HG03060 (cell line): ENCODE data around the gene GGA1.

Experiments
- ATAC-seq: cut with Tn5 transposase; IDR thresholded peaks from one replicate; pipeline ENCODE4 v1.9.1; 2021; ENCODE audit warnings: low read depth, moderate number of reproducible peaks; ENCODE audit not compliant: unreplicated experiment

The GGA1 gene

DNA sequence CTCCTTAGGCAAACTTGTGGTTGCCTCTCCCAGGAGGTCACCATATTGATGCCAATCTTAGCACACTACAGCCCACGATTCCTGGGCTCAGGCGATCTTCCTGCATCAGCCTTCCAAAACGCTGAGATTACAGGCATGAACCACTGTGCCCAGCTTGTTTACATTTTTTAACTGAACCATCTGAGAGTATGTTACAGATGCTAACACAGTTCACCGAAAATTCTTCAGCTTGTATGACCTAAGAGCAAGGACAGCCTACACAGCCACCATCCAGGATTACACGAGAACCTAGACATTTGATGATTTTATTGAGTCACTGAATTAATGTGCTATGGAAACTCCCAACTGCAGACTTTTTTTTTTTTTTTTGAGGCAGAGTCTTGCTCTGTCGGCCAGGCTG lies 61.0 kb downstream of the GGA1 start:
- ATAC-seq: no peak

DNA sequence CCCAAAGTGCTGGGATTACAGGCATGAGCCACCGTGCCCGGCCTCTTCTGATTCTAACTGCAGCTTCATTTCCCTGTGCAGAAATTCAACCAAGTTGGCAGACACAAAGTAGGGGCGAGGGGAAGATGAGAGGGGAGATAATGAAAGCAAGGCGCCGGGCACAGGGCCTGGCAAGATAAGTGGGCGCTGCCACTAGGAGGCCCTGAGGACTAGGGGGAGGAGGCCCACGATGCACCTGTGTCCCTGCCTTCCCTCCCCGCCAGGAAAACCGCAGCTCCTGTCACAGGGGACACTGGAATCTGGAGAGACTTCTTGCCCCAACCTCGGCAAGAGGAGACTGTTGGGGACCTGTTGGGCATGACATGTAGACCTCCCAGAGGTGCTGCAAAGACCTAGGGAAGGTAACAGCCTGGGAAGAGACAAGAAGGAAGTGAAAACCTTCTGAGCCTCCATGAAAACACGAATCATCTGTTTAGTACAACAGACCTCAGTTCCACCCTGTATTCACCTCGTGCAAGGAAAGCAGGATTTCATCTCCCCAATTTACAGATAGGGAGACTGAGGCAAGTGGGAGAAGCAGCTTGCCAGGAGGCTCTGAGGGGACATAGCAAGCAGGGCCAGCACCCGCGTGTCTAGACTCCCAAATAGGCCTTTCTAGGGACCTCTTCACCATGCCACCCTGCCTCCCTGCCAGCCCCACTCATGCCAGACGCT lies 63.7 kb downstream of the GGA1 start:
- ATAC-seq: no peak

DNA sequence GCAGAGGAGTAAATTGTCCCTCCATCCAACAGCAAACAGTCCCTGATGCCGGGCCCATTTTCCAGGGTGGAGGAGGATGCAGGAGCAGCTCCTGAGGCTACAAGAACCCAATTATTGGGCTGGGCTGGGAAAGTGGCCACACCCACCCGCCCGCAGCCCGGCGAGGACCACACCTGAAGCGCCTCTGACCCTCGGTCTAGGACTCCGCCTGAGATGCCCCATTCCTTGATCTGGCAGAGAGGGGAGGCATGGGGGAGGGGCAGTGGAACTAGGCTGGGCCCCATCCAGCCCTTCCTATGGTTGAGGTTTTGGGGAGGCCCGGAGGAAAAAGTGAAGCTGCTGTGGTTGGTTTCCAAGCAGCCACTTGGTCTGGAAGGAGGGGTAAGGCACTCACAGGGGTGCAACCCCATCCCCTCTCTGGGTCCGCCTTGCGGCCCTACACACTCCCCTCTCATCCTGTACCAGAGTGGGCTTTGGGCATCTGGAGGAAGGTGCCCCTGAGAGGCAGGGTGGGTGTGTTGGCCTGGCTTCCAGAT lies 64.4 kb downstream of the GGA1 start:
- ATAC-seq: no peak

DNA sequence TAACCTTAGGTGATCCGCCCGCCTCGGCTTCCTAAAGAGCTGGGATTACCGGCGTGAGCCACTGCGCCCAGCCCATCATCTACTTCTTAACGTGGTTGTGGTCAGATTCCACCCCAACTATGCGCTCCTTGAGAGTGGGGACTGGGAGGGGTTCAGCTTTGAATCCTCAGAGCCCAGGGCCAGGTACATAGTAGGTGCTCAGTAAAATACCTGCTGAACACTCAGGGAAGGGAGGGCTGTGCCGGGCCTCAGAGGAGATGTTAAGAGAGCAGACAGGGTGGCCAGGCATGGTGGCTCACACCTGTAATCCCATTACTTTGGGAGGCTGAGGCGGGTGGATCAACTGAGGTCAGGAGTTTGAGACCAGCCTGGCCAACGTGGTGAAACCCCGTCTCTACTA lies 65.6 kb downstream of the GGA1 start:
- no peak for ATAC-seq

DNA sequence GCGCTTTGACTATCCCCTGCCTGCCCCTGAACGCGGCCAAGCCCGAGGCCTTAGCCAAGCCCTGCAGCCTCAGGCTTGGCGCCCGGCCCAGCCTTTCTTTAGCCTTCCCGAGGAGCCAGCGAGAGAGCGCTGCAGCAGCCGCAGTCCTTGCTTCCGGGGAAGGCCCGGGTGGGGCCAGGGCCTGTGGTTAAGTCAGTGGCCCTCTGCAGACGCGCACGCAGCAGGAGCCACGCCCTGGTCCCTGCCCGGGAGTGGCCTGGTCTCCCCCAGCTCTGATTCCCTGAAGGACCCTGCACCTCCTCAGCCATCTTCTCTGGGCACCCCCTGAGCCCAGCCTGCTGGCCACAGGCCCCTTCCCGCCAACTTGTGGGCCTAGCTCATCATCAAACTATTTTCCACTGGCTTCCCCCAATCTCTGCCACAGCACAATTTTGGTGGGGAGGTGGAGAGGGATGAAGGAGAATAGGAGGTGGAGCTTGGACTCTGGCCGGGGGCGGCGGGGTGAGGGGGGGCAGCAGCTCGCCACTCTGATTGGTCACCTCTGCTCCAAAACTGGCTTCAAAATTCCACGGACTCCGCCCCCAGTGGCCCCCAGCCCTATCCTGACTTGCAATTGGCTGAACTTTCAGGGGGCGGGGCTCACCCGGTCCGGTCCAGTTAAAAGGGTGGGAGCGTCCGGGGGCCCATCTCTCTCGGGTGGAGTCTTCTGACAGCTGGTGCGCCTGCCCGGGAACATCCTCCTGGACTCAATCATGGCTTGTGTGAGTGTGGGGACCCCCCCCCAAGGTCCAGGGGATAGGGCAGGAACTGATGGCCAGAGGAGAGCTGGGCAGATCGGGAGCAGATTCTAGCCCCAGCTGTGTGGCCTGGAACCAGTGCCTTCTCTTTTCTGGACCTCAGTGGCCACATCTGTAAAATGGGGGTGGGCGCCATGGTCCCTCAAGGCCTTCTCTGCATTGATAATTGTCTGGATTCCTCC lies 66.6 kb downstream of the GGA1 start, which contains the start of gene LGALS1:
Gene LGALS1 (plus strand): TSS at position 686 of the 979 bp plus-strand sequence. CDS start 67 bp downstream, at position 753.
- no peak for ATAC-seq

DNA sequence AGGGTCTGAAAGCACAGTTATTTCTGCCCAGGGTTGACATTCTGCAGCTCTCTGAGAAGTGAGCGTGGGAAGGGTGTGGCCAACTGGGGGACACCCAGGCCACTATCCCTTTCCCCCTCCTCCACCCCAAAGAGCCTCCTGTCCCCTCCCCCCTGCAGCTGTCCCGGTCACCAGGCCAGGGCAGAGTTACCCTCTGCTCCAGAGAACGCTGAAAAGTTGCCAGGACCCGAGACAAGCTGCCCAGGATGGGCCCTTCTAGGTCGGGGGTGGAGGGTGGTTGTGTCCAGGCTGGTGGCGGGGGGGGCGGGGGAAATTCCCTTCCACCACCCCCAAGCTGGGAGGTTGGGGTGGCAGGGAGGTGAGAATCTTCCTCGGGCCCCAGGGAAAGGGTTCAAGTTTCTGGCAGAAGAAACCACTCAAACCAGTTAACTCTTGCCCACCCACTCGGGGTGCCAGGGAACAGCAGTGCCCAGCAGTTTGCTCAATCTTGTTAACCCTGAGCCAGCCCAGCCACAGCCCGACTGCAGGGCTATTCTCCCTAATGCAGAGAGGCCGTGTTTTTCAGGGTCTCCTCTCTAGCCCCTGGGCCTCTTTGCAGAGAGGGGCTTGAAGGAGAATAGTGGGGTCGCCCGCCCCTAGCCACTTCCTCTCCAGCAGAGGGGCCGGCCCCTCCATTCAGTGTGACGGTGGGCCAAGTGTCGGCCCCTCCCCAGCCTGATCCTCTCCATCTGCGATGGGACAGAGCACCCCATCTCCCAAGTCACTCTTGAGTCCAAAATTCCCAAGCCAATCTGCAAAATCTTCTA lies 67.5 kb downstream of the GGA1 start:
- ATAC-seq: no peak

DNA sequence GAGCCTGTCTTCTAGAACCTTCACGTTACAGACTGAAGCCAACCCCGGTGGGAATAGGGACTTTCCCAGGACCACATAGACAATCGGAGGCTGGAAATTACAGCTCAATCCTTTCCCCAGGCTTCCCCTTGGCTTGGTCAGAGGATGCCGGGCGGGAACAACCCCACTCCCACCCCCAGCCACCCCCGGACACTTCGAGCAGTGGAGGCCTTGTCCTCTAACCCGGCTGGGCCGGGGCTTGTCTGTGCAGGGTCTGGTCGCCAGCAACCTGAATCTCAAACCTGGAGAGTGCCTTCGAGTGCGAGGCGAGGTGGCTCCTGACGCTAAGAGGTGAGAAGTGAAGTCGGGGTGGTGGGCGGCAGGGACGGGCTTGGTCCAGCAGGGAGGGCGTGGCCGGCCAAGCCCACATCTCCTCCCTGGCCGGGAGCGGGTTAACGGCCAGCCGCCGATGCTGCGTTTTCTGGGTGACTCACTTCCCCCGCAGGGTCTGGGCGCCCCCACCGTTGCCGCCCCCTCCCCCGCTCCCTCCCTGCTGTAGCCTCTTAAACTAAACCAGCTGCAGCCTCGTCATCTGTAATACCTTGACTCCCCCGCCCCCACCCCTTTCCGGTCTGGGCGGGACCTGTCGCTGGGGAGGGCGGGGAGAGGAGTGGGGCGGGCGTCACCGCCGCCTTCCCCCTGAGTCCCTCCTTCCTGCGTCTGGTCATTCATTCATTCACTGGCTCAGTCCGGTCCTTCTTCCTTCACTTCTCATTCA lies 68.3 kb downstream of the GGA1 start:
- no peak for ATAC-seq

DNA sequence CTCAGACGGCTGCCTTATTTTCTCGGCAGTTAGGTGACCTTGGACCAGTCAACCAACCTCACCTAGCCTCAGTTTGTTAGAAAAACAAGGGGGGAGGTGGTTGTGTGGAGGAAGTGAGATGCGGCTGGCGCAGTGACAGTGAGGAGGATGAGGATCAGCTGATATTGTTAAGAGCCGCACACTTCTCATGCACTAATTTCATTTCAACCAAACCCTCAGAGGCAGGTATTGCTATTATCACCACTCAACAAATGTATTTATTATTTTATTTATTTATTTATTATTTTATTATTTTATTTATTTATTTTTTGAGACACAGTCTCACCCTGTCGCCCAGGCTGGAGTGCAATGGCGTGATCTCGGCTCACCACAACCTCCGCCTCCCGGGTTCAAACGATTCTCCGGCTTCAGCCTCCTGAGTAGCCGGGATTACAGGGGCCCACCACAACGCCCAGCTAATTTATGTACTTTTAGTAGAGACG lies 68.9 kb downstream of the GGA1 start:
- no peak for ATAC-seq

DNA sequence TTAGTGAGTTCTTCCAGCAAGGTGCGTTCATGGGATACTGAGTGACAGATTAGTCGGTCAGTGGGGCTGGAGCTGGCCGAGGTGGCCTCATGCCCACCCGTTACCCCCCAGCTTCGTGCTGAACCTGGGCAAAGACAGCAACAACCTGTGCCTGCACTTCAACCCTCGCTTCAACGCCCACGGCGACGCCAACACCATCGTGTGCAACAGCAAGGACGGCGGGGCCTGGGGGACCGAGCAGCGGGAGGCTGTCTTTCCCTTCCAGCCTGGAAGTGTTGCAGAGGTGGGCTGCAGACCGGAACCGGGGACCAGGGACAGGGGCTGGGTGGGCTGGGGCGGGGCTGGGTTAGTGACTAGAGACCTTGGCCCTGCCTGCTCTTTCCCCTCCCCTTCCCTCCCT lies 69.7 kb downstream of the GGA1 start:
- ATAC-seq: no peak

DNA sequence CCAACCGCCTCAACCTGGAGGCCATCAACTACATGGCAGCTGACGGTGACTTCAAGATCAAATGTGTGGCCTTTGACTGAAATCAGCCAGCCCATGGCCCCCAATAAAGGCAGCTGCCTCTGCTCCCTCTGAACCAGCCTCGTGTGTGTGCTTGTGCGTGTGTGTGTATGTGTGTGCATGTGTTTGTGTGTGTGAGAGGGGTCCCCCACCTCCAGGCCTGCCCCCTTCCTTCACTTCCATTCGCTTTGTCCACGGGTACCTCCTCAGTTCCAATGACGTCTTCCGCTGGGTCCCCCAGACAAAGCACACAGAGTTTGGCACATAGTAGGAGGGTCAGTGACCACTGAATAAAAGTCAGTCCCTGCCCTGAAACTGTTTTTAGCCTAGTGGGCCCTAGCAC lies 71.0 kb downstream of the GGA1 start:
- no peak for ATAC-seq

DNA sequence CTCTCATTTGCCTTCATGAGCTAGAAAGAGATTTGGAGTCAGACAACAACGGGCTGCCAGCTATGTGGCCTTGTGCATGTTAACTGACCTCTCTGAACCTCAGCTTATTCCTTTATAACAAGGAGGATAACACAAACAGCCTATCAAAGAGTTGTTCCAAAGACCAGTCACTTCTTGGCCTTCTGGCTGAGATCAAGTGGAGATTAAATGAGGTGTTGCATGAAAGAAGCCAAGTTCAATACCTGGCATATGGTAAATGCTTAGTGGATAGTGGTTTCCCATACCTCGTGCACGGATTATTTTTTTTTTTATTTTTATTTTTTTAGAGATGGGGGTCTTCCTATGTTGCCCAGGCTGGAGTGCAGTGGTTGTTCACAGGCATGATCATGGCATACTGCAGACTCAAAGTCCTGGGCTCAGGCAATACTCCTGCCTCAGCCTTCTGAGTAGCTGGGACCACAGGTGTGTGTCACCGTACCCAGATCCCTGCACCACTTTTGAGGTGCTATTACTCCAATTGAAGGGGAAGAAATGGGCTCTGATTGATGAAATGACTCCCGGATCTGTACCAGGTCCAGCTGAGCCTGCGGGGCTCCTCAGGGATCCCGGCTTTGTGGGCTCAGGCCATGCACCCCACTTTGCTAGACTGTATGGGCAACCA lies 71.7 kb downstream of the GGA1 start:
- ATAC-seq: no peak

DNA sequence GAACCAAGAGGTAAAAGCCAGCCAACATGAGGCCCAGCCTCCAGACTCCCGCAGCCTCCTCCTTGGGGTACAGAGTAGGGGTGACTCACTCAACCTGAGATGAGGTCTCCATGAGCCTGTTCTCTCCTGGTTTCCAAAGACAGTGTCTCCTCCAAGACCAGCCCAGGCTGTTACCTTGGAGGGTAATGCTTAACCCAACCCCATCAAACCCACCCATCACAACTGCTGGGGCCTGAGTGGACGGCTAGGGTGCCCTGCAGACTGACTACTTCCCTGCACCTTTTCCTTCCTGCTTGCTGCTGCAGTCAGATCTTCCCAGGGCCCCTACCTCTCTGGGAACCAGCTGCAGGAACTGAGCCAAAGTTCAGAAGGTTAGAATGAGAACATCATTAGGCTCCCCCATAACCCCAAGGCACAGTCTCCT lies 72.4 kb downstream of the GGA1 start:
- no peak for ATAC-seq

DNA sequence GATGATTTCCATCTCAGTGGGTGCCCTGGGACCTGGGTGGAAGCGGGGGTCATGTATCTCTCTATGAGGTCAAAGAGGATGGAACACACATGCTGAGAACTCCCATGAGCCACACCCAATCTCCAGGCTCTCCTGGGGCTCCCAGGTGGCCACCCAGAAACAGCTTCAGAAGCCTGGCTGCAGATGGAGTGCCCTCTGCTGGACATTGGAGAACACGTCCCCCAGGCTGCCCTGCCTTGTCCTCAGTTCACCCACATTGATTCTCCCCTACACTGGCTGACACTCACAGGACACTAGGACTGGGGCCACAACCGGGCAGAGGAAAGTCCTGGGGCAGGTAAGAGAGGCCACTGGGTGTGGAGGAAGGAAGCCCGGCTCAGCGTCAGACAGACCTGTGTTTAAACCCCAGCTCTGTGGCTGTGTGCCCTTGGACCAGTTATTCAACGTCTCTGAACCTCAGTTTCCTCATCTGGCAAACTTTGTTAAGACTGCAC lies 73.0 kb downstream of the GGA1 start:
- no peak for ATAC-seq
